CD14-positive monocyte (primary cell): ENCODE measurements around the gene MMP28. TPM values are rescaled to one million over a fixed set of nuclear protein-coding genes. Genes with fewer than 3 reads are reported as not detected.

Experiments
- DNase-seq, 3 donors: peaks; one replicate each; pipeline ENCODE4 v3.0.0-alpha.2; 2011 to 2022
- H2AFZ ChIP-seq: 2 replicates; pipeline ENCODE4 v1.6.0; 2012; ENCODE audit warnings: mild to moderate bottlenecking, low read depth, low read length, inconsistent platforms; ENCODE audit not compliant: insufficient read depth, poor library complexity, severe bottlenecking
- H3K27ac ChIP-seq, 2 donors: 1 replicate in 1 of 2; 2 replicates in 1 of 2; pipeline ENCODE4 v1.5.1; 2012 to 2013; ENCODE audit warnings: low read length in 2 of 2, control low read depth in 1 of 2, inconsistent platforms in 1 of 2, low read depth in 1 of 2, mild to moderate bottlenecking in 1 of 2
- H3K27me3 ChIP-seq, 2 donors: one replicate each; pipeline versions ENCODE4 v1.6.0 to v1.6.1; 2011 to 2013; ENCODE audit warnings: low read length in 2 of 2; ENCODE audit not compliant: control insufficient read depth in 2 of 2, insufficient read depth in 2 of 2
- H3K36me3 ChIP-seq, 2 donors: replicated peaks in 1 of 2; 1 replicate in 1 of 2; 2 replicates in 1 of 2; pipeline versions ENCODE4 v1.5.1 to v1.6.1; 2012 to 2013; ENCODE audit warnings: low read length in 2 of 2, control low read depth in 1 of 2, inconsistent platforms in 1 of 2, mild to moderate bottlenecking in 1 of 2; ENCODE audit not compliant: insufficient read depth in 2 of 2, control insufficient read depth in 1 of 2
- H3K4me1 ChIP-seq, 2 donors: 1 replicate in 1 of 2; 2 replicates in 1 of 2; pipeline versions ENCODE4 v1.5.1 to v1.6.1; 2012 to 2013; ENCODE audit warnings: low read length in 2 of 2, control low read depth in 1 of 2, inconsistent platforms in 1 of 2, mild to moderate bottlenecking in 1 of 2, moderate library complexity in 1 of 2; ENCODE audit not compliant: insufficient read depth in 2 of 2, control insufficient read depth in 1 of 2
- H3K4me2 ChIP-seq: replicated peaks from 2 replicates; pipeline ENCODE3; 2012; ENCODE audit warnings: low read length, moderate library complexity, mild to moderate bottlenecking; ENCODE audit not compliant: poor library complexity, severe bottlenecking; ENCODE audit errors: extremely low read depth
- H3K4me3 ChIP-seq, 3 experiments: fragments of 200-600 bp in 1 of 3; sonication (generic) in 1 of 3; replicated peaks in 1 of 3; 1 replicate in 2 of 3; 2 replicates in 1 of 3; pipeline ENCODE4 v1.5.1; 2011 to 2013; ENCODE audit warnings: low read length in 3 of 3, mild to moderate bottlenecking in 3 of 3, control low read depth in 2 of 3, low read depth in 2 of 3, inconsistent platforms in 1 of 3, moderate library complexity in 1 of 3
- H3K79me2 ChIP-seq: 2 replicates; pipeline ENCODE4 v1.6.0; 2012; ENCODE audit warnings: mild to moderate bottlenecking, control low read depth, inconsistent platforms, low read length, moderate library complexity; ENCODE audit not compliant: insufficient read depth
- H3K9ac ChIP-seq: 2 replicates; pipeline ENCODE4 v1.6.0; 2017; ENCODE audit warnings: low read length, mild to moderate bottlenecking; ENCODE audit not compliant: insufficient read depth, poor library complexity, severe bottlenecking
- H3K9me3 ChIP-seq, 2 donors: replicated peaks in 1 of 2; 1 replicate in 1 of 2; 2 replicates in 1 of 2; pipeline versions ENCODE4 v1.5.1 to v1.6.1; 2012 to 2013; ENCODE audit warnings: low read length in 2 of 2, control low read depth in 1 of 2; ENCODE audit not compliant: control insufficient read depth in 1 of 2, insufficient read depth in 1 of 2
- H4K20me1 ChIP-seq: 2 replicates; pipeline ENCODE4 v1.6.0; 2012; ENCODE audit warnings: mild to moderate bottlenecking, low read length, control low read depth, moderate library complexity; ENCODE audit not compliant: insufficient read depth
- H3K27ac Mint-ChIP-seq, 7 donors: one replicate each; pipeline ENCODE4 v1.8.0; 2020; ENCODE audit warnings: mild to moderate bottlenecking in 7 of 7, mixed read lengths in 7 of 7, moderate library complexity in 6 of 7, inconsistent platforms in 2 of 7
- H3K27me3 Mint-ChIP-seq, 3 donors: one replicate each; pipeline ENCODE4 v1.8.0; 2021 to 2022; ENCODE audit warnings: low read depth in 3 of 3, mild to moderate bottlenecking in 3 of 3, mixed read lengths in 3 of 3, moderate library complexity in 3 of 3, inconsistent platforms in 1 of 3
- H3K36me3 Mint-ChIP-seq, 2 donors: one replicate each; pipeline ENCODE4 v1.8.0; 2020; ENCODE audit warnings: mixed read lengths in 2 of 2, inconsistent platforms in 1 of 2, mild to moderate bottlenecking in 1 of 2
- H3K4me1 Mint-ChIP-seq: one replicate; pipeline ENCODE4 v1.8.0; 2020; ENCODE audit warnings: mild to moderate bottlenecking, mixed read lengths
- H3K4me3 Mint-ChIP-seq, 2 donors: one replicate each; pipeline ENCODE4 v1.8.0; 2020; ENCODE audit warnings: mild to moderate bottlenecking in 2 of 2, mixed read lengths in 2 of 2, moderate library complexity in 1 of 2
- H3K9me3 Mint-ChIP-seq, 7 donors: one replicate each; pipeline ENCODE4 v1.8.0; 2020 to 2022; ENCODE audit warnings: mixed read lengths in 7 of 7, mild to moderate bottlenecking in 6 of 7, moderate library complexity in 6 of 7, inconsistent platforms in 2 of 7
- WGBS: methylation state at CpG from one replicate; pipeline ENCODE4 v1.1.5; 2013; ENCODE audit warnings: missing lambda C conversion rate; ENCODE audit not compliant: insufficient coverage; 5-methylcytosine and 5-hydroxymethylcytosine counted together
- intact Hi-C, 2 donors: fragments of 100-400 bp; cut with micrococcal nuclease; formaldehyde crosslinking; loops; one replicate each; pipeline versions ENCODE4 v1.15.0 to v1.15.1; 2023
- polyA plus RNA-seq, 3 donors: library from polyadenylated mRNA; depleted of rRNA in 1 of 3; unstranded in 2 of 3; stranded (reverse) in 1 of 3; fragments of 300-500 nt in 2 of 3; fragments of >200 nt in 1 of 3; fragmentation: Illumina TruSeq in 2 of 3; gene quantifications; 1 replicate in 2 of 3; 2 replicates in 1 of 3; pipeline ENCODE4 v1.2.3, GENCODE V29; 2012 to 2021
- TF ChIP-seq, protein P1 (sequence below): fragments of 200-600 bp; IDR thresholded peaks from one replicate; pipeline ENCODE4 v1.8.0; 2022; ENCODE audit warnings: antibody characterized with exemption, mild to moderate bottlenecking

The MMP28 gene
- polyA plus RNA-seq, 3 donors, result not detected

DNA sequence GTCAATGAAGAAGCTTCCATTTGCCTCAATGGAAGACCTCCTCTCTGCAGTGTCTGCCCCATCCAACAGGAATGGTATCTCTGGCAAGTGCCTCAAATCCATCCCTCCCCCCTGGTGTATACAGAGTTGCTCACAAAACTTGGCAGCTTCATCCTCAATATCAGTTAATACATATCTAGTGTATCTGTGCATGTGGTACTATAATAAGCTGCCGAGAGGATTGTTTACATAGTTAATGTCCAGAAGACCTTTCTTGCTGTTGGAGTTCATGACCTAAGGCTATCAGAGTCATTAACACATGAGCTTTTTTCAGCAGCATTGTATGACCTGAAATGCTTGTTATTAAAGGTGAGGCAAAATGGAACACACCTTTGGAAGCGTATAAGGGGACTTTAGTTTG lies 78.0 kb downstream of the MMP28 start:
- Histone ChIP-seq H3K4me1 (no peaks in the 10 kb centered on the region), H3K27ac (no peak overlapping the region), H3K79me2 (no peaks in the 10 kb centered on the region), H3K9ac (no peak overlapping the region), H2AFZ (no peak overlapping the region), H3K36me3 (peaks cover 80 to 92% of the 10 kb centered on the region in 2 donors), H3K27me3 (no peaks in the 10 kb centered on the region), H3K4me2 (no peak overlapping the region), H3K9me3 (no peaks in the 10 kb centered on the region), H4K20me1 (no peaks in the 10 kb centered on the region), H3K4me3 (no peak overlapping the region)
- WGBS, result no CpG with 5 or more reads among the region's 2 CpGs
- no peak for DNase-seq
- no peak overlapping the region for H3K4me3 Mint-ChIP-seq
- H3K36me3 Mint-ChIP-seq, result peaks cover 51 to 55% of the 10 kb centered on the region in 2 donors
- TF ChIP-seq, protein P1, sequence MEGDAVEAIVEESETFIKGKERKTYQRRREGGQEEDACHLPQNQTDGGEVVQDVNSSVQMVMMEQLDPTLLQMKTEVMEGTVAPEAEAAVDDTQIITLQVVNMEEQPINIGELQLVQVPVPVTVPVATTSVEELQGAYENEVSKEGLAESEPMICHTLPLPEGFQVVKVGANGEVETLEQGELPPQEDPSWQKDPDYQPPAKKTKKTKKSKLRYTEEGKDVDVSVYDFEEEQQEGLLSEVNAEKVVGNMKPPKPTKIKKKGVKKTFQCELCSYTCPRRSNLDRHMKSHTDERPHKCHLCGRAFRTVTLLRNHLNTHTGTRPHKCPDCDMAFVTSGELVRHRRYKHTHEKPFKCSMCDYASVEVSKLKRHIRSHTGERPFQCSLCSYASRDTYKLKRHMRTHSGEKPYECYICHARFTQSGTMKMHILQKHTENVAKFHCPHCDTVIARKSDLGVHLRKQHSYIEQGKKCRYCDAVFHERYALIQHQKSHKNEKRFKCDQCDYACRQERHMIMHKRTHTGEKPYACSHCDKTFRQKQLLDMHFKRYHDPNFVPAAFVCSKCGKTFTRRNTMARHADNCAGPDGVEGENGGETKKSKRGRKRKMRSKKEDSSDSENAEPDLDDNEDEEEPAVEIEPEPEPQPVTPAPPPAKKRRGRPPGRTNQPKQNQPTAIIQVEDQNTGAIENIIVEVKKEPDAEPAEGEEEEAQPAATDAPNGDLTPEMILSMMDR, result no peak
- H3K4me1 Mint-ChIP-seq, result no peaks in the 10 kb centered on the region
- no peaks in the 10 kb centered on the region for H3K9me3 Mint-ChIP-seq
- no peaks in the 10 kb centered on the region for H3K27me3 Mint-ChIP-seq
- intact Hi-C loops, result no loop called here
- no peak overlapping the region for H3K27ac Mint-ChIP-seq

DNA sequence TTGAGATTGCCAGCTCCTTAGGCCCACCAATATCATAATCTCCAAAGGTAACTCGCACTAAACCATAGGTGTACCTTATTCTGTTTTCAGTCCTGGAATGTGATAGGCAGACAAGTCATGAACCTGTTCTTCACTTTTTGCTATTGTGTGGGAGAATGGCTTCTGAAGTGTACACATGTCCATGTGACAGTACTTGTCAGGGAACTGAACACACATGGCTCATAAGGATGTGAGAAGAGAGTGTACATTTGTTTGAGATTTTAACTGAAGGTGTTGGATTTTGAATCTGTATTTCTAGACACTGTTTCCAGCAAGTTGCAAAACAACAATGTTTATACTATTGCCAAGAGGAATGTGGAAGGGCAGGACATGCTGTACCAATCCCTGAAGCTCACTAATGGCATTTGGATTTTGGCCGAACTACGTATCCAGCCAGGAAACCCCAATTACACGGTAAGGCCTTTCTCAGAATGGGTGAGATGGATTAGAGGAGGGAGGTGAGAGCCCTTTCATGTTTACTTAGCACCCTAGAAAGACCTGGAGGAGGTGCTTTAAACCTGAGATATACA lies 78.5 kb downstream of the MMP28 start:
- no peaks in the 10 kb centered on the region for H3K4me1 Mint-ChIP-seq
- intact Hi-C loops, result no loop called here
- no peak overlapping the region for H3K4me3 ChIP-seq
- TF ChIP-seq, protein P1, result no peak
- H3K27me3 Mint-ChIP-seq, result no peaks in the 10 kb centered on the region
- H2AFZ ChIP-seq, result no peak overlapping the region
- H3K4me3 Mint-ChIP-seq, result no peak overlapping the region
- H3K27ac Mint-ChIP-seq, result no peak overlapping the region
- H3K9me3 Mint-ChIP-seq, result no peaks in the 10 kb centered on the region
- no peaks in the 10 kb centered on the region for H3K4me1 ChIP-seq
- H3K27ac ChIP-seq, result no peak overlapping the region
- H4K20me1 ChIP-seq, result no peaks in the 10 kb centered on the region
- peaks cover 50 to 53% of the 10 kb centered on the region in 2 donors for H3K36me3 Mint-ChIP-seq
- DNase-seq, result no peak
- no peak overlapping the region for H3K4me2 ChIP-seq
- no peak overlapping the region for H3K9ac ChIP-seq
- H3K27me3 ChIP-seq, result no peaks in the 10 kb centered on the region
- peaks cover 77 to 95% of the 10 kb centered on the region in 2 donors for H3K36me3 ChIP-seq
- no peaks in the 10 kb centered on the region for H3K79me2 ChIP-seq
- whole genome bisulfite sequencing, result 100% methylated on average over 1 of the region's 4 CpGs
- no peaks in the 10 kb centered on the region for H3K9me3 ChIP-seq
